Suprapubic skin (tissue), 3 donors: ENCODE data around the gene CYP51A1.

Experiments
- POLR2A ChIP-seq, 2 donors: fragments of 450-650 bp; IDR thresholded peaks; one replicate each; pipeline ENCODE4 v1.6.1; 2017; ENCODE audit warnings: antibody characterized with exemption in 2 of 2, mild to moderate bottlenecking in 2 of 2, moderate library complexity in 2 of 2
- TF ChIP-seq, protein P1 (sequence below), 2 donors: fragments of 200-600 bp in 1 of 2; fragments of 450-650 bp in 1 of 2; sonication (generic) in 1 of 2; IDR thresholded peaks; one replicate each; pipeline ENCODE4 v1.5.1; 2016 to 2019; ENCODE audit warnings: antibody characterized with exemption in 2 of 2, mild to moderate bottlenecking in 1 of 2, moderate library complexity in 1 of 2

DNA sequence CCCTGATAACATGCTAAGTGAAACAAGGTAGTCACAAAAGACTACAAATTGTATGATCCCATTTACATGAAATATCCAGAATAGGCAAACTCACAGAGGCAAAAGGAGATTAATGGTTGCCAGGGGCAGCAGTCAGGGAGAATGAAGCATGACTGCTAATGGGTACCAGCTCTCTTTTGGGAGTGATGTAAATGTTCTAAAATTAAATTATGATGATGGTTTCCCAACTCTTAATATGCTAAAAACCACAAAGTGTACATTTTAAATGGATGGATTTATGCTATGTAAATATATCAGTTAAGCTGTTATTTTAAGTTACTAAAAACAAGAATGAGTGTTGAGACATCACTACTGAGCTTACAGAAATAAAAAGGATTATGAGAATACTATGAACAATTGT lies 12.6 kb downstream of the CYP51A1 start:
- TF ChIP-seq POLR2A (IDR thresholded peaks at IDR 0.05), result no peak
- TF ChIP-seq, protein P1, sequence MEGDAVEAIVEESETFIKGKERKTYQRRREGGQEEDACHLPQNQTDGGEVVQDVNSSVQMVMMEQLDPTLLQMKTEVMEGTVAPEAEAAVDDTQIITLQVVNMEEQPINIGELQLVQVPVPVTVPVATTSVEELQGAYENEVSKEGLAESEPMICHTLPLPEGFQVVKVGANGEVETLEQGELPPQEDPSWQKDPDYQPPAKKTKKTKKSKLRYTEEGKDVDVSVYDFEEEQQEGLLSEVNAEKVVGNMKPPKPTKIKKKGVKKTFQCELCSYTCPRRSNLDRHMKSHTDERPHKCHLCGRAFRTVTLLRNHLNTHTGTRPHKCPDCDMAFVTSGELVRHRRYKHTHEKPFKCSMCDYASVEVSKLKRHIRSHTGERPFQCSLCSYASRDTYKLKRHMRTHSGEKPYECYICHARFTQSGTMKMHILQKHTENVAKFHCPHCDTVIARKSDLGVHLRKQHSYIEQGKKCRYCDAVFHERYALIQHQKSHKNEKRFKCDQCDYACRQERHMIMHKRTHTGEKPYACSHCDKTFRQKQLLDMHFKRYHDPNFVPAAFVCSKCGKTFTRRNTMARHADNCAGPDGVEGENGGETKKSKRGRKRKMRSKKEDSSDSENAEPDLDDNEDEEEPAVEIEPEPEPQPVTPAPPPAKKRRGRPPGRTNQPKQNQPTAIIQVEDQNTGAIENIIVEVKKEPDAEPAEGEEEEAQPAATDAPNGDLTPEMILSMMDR (IDR thresholded peaks at IDR 0.05), result no peak
